ENCODE data around the gene G6PC2.
"Not testable (repeated sequence)": the region's sequence is repeated elsewhere in the genome, so short reads cannot be mapped to it uniquely, and the experiment has no call there.

Gene G6PC2

GRCh38 chr2:168901003-168901402 lies at the start of gene G6PC2:
TSS of gene G6PC2 (plus strand) at chr2:168901291. CDS start at chr2:168901332, 41 bp downstream.
- DNase-seq: no peak

- DNase-seq: no peak
These were observed 49.3 kb upstream of the G6PC2 start for GRCh38 chr2:168851674-168852320.

- no peak for DNase-seq
These were observed 48.6 kb upstream of the G6PC2 start for GRCh38 chr2:168852481-168852880.

- no peak for DNase-seq
These were observed 47.6 kb upstream of the G6PC2 start for GRCh38 chr2:168853471-168853870.

GRCh38 chr2:168854651-168855050 lies 46.4 kb upstream of the G6PC2 start:
- DNase-seq: no peak

- DNase-seq: no peak
These were observed 45.5 kb upstream of the G6PC2 start for GRCh38 chr2:168855601-168856000.

- DNase-seq: no peak
These were observed 42.9 kb upstream of the G6PC2 start for GRCh38 chr2:168858146-168858545.

GRCh38 chr2:168867164-168867563 lies 33.9 kb upstream of the G6PC2 start:
- not testable (repeated sequence) for DNase-seq

- not testable (repeated sequence) for DNase-seq
These were observed 30.7 kb upstream of the G6PC2 start for GRCh38 chr2:168870369-168870768.

GRCh38 chr2:168870824-168871223 lies 30.3 kb upstream of the G6PC2 start:
- DNase-seq: not testable (repeated sequence)

- no peak for DNase-seq
These were observed 26.6 kb upstream of the G6PC2 start for GRCh38 chr2:168874368-168875054.

- not testable (repeated sequence) for DNase-seq
These were observed 18.9 kb upstream of the G6PC2 start for GRCh38 chr2:168882163-168882562.

GRCh38 chr2:168884975-168885374 lies 16.1 kb upstream of the G6PC2 start:
- no peak for DNase-seq

GRCh38 chr2:168889635-168890005 lies 11.5 kb upstream of the G6PC2 start:
- no peak for DNase-seq

GRCh38 chr2:168890006-168890782 lies 10.9 kb upstream of the G6PC2 start, which contains the start of gene SPC25:
TSS of gene SPC25 (minus strand) at chr2:168890430. CDS start at chr2:168889519, 911 bp downstream.
- peak; percentile 94 to 96 for DNase-seq

GRCh38 chr2:168892327-168892726 lies 8.8 kb upstream of the G6PC2 start:
- DNase-seq: no peak

- no peak for DNase-seq
These were observed 7.0 kb upstream of the G6PC2 start for GRCh38 chr2:168894101-168894500.

GRCh38 chr2:168894720-168895119 lies 6.4 kb upstream of the G6PC2 start:
- no peak for DNase-seq

GRCh38 chr2:168895771-168896170 lies 5.3 kb upstream of the G6PC2 start:
- DNase-seq: no peak

GRCh38 chr2:168896783-168897182 lies 4.3 kb upstream of the G6PC2 start:
- no peak for DNase-seq

GRCh38 chr2:168897449-168897848 lies 3.6 kb upstream of the G6PC2 start:
- DNase-seq: no peak

GRCh38 chr2:168903888-168904287 lies 2.8 kb downstream of the G6PC2 start:
- no peak for DNase-seq

- no peak for DNase-seq
These were observed 3.3 kb downstream of the G6PC2 start for GRCh38 chr2:168904358-168904757.

Measured in AML-193 (cell line).